Amniotic stem cell (primary cell): ENCODE data around the gene HOXC11.

ENCODE experiments used
- DNase-seq: peaks from one replicate; lab custom pipeline; 2025; lab: John Stamatoyannopoulos, UW

The HOXC11 gene

DNA sequence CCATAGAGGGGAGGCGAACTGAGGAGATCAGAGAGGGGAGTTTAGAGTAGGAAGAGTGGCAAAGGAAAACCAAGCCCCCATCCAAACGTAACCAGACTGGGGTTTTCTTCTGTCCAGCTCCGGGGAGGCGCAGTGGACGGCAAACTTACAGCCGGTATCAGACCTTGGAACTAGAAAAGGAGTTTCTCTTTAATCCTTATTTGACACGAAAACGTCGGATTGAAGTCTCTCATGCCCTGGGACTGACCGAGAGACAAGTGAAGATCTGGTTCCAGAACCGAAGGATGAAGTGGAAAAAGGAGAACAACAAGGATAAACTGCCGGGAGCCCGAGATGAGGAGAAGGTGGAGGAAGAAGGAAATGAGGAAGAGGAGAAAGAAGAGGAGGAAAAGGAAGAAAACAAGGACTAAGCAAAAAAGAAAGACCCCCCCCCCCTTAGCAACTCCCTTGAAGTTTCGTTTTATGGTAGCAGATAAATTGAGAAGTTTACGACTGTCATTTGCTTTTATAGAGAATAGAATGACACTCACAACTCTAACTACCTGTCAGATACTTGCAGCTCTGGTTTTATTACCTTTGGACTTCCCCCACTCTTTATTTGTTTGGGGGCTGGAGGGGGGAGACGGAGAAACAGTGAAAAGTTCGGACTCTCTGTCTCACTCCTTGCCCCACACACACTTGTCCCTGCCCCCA, 38.2 kb downstream of the HOXC11 start:
- no peak for DNase-seq

DNA sequence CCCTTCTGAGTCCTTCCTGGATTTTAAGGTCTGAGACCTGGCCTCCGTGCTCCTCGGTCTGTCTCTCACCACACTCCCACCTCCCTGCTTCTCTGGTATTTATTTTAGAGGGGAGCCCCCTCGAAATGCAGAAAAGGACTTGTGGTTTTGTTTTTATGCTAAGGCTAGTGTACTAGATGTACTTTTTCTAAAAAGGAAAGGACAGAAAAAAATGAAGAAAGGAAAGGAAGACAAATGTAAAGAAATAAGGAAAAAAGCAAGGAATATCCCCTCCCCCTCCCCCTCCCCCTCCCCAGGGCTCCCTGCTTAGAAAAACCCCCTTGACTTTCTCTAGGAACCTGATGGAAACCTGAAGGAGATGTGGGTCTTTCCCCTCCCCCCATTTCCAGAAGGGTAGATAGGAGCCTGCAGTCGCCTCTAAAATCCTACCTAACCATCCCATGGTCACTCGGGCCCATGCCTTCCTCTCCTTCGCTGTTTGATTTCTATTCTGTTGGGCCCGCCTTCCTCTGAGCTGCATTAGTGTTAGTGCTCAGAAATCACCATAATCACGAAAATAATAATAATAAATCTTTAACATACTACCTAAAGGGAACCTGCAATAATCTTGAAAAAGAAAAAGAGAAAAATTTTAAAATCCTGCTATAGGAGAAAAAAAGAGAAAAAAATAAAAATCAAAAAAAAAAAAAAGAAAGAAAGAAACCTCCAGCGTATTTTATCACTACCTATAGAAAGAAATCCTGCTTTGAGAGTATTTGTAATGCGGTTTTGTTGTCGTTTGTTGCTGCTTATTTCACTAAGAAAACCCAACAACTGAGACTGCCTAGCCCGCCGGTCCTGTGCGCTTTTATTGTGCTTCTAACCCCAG, 39.0 kb downstream of the HOXC11 start:
- DNase-seq, result no peak

DNA sequence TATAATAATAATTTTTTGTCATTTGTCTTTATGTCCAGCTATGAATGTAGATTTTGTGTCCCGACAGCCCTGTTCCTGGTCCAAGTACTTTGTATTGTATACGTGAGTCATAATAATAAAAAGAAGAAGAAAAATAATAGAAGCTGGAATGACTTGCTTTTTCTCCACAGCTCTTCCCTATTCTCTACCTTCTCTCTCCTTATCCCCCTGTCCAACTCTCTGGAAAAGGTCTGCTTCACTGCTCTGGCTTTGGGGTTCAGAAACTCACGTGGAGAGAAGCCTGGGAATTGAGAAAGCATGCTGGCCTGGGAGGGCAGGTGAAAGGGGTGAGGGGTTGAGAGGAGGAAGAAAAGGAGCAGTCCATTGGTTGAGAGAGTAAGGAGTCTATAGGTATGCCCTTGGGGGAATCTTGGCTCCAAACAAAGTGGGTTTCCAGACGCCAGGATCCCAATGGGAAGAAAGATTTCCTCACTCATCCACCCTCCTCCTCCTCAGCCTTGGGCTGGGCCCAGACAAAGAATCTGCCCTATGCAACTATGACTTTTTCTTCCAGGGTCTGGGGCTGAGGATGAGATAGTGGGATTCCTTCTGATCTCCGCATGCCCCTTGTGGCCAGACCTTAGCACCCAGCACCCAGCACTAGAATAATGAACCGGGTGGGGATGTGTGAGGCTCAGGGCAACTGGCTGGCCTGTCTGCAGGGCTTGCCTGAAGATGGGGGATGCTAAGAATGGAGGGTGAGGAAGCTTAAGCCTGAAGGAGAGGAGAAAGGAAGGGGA, 39.9 kb downstream of the HOXC11 start:
- DNase-seq, result no peak

DNA sequence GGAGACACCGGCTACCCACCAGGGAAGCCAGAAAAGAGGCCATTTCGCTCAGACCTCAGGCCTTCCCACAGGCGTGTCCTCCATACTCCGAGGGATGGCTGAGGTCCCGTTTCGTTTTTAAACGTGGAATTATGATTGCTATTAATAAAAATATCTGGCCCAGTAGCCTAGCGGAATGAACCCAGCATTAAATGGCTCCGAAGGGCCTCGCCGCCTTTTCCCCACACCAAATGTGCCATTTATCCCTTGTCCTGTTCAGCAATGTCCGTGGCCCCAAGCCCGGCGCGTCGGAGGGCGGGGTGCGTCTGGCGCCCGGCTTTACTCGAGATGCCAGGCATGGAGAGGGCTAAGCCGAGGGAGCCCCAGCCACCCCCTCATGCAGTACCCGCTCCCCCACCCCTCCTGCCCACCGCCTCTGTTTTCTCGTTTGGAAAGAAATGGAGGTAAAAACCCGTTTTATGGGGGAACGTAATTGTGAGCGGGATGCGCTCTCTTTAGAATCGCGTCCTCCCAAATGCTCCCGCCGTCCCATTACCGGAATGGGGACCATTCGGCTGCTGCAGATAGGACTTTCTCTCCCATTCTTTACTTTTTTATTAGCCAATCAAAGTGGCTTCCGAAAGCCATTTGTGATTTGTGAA, 41.6 kb downstream of the HOXC11 start:
- DNase-seq, result no peak

DNA sequence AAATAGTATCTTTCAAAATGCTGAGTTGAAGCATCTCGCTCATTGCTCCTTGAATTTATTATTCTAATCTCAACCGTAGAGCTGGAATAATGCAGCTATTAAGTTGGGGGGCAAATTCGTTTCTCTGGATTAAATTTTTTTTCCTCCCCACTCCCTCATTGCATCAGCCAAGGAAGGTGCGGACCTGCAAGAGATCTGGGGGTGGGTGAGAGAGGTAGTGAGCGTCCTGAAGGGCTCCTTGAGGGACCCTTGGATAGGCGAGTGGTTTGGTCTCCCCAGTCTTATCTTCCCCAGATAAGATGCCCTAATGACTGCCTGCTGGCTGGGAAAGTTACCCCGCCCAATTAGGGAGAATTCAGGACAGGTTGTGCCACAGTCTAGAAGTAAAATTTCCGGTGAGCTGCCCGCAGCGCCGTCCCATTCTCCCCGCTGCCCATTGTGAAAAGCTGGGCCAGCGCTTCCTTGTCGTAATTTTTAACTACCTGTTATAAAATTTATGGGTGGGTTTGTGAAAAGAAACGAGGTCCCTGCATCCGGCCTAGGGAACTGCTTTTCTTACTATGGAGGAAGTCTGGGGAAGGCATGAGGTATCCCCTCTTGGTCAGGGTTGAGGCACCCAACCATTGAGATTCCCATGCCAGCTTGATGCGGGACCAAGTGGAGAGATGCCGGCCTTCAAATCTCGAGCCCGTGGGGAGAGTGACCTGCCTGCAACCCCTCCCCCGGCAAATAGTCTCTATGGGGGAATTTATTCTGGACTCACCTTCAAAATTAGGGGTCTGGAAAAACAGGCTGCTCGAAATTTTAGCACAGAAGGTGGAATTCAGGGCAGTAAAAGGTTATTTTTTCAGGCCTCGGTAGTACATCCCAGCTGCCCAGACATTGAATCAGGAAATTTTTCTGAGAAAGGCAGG, 42.3 kb downstream of the HOXC11 start:
- DNase-seq, result no peak

DNA sequence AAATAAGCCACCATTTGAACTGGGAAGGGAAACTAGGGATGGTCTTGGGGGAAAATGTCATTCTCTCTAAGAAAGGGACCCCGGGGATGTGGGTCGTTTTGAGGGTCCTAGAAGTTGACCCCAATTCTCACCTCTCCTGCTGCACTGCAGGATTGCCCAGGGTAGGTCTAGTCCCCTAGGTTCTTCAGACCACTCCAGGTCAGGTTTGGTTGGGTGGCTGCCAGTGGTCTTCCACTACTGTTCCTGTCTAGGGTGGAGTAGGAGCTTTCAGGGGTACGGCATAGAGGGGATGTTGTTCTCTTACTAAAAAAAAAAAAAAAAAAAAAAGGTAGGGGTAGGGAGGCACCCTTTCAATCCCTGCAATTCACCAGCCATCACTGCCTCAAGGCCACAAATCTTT, 43.1 kb downstream of the HOXC11 start:
- no peak for DNase-seq

DNA sequence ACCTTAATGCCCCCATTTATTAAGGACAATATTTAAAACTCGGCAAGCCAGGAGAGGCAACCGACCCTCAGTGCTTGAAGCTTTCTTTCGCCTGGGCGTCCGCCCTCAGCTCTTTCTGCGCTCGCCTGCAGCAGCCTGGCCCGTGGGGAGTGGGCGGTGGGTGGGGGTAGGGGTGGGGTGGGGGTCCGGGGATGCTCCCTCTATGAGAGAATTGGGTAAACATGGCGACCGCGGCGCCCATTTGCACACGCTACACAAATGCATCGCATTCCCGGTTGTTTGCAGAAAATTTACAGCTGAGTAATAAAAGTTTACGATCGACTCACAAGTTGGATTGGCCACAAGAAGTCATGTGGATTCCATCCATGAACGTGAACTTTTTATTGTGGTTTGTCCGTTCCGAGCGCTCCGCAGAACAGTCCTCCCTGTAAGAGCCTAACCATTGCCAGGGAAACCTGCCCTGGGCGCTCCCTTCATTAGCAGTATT, 43.6 kb downstream of the HOXC11 start:
- no peak for DNase-seq

DNA sequence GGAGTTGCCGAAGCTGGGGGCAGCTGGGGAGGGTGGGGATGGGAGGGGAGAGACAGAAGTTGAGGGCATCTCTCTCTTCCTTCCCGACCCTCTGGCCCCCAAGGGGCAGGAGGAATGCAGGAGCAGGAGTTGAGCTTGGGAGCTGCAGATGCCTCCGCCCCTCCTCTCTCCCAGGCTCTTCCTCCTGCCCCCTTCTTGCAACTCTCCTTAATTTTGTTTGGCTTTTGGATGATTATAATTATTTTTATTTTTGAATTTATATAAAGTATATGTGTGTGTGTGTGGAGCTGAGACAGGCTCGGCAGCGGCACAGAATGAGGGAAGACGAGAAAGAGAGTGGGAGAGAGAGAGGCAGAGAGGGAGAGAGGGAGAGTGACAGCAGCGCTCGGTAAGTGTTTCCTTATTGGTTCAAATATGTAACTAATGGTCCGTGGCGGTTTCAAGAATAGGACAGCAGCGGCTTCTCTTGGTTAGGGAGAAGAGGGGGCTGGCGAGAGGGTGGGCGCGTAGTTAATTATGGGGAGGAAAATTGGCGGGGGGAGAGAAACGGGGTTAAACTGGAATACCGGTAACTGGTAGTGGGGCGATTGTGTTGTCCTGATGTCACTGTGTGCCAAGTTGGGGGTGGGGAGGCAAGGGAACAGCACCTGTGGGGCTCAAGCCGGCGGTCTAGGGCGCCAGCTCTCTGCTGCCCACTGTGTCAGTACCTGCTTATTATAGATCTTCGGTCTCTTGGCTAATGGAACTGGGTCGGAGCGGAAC, 44.3 kb downstream of the HOXC11 start:
- DNase-seq, result no peak

DNA sequence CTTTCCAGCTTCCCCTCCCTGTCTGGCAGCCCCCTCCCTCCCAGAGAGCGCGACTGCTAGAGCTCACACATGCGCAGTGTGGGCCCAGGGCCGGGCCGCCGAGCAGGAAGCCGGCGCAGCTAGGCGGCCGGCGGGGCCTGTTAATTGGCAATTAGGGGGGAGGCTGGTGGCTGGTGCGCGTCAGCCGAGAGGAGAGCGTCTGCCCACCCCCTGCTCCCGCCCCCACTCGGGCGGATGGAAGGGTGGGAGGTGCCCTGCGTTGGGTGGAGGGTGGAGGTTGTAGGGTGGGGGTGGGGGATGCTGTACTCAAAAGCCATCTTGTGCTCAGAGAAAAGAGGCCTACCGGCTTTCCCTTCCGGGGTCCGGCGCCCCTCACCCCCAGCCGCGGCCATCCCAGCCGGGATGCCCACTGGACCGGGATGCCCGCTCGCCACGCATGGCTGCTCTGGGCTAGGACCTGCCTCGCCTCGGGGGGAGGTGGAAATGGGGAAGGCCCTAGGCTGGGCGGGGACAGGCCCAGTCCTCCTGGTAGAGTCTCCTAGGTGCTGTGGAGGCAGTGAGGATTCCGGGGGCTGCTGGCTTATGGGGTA, 45.0 kb downstream of the HOXC11 start:
- DNase-seq, result no peak

DNA sequence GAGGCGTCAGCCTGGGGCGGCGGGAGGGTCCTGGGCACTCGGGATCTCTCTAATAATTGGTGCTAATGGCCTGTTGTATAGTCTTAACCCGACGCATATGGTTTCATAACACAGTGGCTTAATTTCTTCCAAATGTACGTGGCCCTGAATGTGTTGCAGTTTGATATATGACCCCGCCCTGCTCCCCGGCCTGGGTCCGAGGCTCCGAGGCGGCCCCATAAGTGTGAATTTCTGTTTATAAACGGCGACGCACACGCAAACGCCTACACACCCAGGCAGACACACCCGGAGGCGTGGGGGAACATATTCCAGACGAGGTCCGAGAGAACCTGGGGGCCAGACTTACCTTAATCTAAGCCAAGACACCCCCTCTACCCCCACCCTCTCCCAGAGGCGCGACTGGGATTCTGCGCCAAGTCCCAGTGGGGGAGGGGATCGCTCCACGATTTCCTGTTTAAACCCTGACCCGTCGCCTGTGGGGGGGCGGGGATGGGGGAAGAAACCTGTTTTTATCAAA, 45.6 kb downstream of the HOXC11 start:
- no peak for DNase-seq

DNA sequence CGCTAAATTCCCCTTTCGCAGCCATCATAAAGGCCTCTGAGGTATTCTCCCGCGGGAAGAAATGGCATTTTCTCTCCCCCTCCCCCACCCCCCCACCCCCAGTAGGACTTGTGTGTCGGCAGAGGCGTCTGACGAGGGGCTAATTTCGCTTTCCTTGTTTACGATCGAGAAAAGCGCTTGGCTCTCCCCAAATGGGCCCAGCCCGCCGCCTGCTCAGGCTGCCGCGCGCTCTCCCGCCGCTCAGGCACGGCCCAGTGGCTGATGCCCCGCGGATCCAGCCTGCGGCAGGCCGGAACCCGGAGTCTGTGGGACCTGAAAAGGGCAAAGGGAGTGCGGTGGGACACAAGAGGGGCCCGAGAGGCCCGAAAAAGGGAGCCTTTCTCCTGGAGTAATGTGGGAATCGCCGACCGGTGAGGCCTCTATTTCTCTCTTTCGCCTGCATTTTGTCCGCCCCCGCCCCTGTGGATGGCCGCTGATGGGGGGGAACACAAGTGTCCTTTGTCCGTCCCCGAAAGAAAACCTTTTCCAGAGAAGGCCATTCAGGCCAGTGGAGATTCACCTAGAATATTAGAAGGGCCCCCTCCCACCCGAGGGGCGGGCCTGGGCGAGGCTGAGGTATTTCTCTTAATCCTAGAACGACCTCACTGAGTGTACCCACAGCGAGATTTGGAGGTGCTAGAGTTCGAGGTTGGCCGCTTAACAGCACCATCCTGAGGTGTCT, 46.3 kb downstream of the HOXC11 start:
- no peak for DNase-seq

DNA sequence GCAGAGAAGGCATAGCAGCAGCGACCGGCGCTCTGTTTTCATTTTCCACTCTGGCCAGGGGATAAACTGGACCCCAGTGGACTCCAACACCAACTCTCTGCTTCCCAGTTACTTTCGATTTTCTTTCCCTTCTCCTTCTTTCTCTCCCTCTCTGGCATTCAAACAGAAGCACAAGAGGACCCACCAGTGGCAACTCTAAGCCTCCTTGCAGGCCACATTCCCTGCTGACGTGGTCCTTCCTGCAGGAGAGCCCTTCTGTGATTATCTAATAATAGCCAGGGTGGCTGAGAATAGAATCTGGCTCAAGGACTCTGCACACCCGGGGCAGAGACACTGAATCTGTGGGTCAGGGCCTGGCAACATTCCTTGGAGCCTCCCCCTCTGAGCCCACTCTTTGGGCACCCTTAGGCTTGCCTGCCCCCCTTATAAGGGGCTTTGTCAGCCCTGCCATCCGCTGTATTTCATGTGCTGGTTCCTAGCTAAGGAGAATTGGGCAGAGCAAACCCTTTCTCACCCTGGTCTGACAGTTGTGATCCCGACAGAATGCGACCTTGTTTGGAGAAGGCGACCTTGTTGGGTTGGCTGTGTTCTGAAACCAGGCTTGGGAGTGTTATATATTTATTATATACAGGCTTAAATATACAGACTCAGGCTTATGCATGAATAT, 47.1 kb downstream of the HOXC11 start:
- no peak for DNase-seq

DNA sequence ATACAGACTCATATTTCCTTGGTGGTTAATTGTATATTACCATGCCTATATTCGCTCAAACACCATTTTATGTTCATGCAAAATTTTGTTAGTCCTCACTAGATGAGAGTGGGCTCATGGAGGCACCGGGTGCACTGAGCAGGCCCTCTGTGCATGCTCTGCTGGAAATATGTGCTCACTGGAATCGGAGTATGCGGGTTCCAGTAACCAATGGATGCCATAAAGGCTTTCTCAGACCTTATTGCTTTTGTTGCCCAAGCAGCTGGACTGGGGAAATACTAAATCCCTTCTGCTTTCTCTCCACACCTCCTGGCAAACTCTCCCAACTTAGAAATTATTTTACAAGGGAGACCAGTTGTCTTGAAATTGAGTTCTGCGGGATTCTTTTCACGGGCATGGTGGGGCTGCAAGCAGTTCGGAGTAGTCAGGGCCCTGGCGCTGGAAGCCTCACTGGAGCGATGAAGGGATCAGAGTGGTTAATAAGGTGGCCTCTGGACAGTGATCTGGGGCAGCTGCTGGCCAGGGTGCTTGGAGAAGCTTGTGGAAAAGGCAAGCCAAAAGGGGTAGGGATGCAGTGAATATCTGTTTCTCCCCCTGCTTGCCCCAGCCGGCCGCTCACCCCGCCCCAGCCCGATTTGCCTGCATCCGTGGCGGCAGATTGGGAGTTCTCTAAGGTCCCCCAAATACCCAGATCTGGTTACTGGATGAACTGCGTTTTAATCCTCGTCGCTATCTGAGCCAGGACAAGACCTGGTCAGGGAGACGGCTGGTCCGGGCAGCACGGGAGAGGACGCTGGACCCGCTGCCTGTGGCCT, 47.9 kb downstream of the HOXC11 start:
- DNase-seq, result no peak

DNA sequence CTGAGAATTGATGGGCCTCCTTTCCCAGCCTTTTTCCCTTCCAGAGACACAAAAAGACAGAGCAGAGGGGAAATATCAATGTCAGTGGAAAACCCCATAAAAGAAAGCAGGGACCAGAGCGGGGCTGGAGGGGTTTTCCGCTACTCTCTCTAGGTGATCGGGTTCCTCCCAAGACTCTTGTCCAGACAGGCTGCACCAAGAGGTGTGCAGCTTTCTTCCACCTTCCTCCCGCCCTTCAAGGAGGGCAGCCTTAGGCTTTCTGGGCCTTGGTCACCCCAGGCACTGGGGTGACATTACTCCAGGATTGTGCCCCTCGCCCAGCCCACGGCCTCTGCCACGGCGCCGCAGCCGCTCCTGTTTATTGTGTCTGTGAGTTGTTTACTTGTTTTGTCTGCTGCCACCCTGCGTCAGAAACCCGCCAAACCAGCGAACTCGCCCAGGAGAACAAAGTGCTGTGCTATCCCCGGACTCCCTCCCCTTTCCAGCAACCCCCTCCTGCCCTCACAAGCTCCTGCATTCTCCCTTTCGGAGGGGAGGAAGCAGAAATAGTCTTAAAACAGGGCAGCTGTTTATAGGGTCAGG, 48.6 kb downstream of the HOXC11 start:
- DNase-seq, result no peak

DNA sequence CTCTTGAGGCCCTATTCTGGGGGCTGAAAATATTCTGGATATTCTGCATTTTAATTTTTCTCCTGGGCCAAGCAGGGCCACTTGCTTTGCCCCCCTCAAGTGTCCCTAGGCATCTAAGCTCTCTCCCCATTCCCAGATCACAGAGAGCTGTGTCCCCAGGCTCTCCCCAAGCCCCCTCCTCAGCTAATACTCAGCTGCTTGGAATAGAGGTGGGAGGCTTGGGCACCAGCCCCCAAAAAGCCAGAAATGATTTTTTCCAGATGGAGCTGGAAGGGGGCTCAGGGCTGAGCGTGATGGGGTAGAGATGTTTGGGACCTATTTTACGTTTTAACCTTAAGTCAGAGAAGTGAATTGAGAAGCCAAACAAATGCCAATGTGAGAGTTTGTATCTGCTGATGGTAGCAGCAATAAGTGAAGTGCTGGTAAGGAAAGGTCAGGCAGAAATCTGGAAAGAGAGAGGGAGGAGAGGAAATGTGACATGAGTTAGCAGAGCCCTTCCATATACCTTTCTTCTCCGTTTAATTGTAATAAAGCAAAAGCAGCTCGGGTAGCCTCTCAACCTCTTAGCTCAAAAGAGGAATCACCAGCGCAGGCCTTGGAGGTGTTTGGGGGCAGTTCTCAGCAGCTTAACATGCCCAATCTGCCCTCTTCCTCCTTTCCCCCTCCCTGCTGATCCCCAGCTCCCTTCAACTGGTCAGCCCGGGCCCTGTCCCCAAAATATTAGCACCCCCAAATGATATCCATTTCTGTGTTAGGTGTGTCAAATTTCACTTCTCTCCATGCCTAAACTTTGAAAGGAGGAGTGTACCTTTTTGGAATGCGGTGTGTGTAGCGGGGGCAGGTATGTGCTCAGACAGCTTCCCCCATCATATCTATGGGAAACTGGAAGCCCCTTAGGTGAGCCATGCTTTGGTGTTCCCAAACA, 50.3 kb downstream of the HOXC11 start:
- DNase-seq, result no peak

DNA sequence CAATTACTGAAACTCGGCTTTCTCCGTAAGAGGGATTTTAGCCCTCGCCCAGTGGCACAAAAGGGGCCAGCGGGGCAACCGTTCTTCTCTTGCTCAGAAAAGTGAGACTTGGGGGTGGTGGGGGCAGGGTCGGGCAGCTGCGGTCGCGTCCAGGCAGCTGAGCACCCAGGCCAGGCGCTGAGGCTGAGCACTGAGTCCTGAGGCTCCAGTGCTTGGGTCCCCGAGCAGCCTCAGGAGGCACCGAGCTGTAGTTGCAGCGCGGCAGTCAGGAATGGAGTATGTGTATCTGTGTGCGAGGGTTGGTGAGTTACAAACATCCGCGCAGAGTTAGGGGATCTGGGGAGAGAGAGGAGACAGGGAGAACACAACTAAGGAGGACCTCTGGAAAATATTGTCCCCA, 51.2 kb downstream of the HOXC11 start:
- no peak for DNase-seq
